GM12878 (cell line): Measurements from ENCODE around the gene DSTYK. TPM values are rescaled to one million over a fixed set of nuclear protein-coding genes. Genes with fewer than 3 reads are reported as not detected.

Source experiments
- ATAC-seq: fragments of 200-7000 bp; cut with Tn5 transposase; 3 replicates; pipeline ENCODE4 v1.9.1; 2020; ENCODE audit warnings: mild to moderate bottlenecking, moderate library complexity
- BruUV-seq: library from RNA; stranded (reverse); fragments of 400-500 nt; replicated peaks from 2 replicates; lab custom pipeline; 2021; lab: Mats Ljungman, UMichigan
- CTCF ChIA-PET: fragments of 300-600 bp; sonication (Branson Sonifier 250); formaldehyde crosslinking; extraction: SDS; loops from one replicate; lab custom pipeline; 2021; ENCODE audit warnings: inconsistent platforms; lab: Yijun Ruan, JAX
- POLR2A ChIA-PET: fragments of 350-600 bp; formaldehyde crosslinking; extraction: SDS; loops from one replicate; lab custom pipeline; 2021; ENCODE audit warnings: inconsistent platforms; lab: Charles Lee
- RAD21 ChIA-PET: fragments of 300-600 bp; sonication (Branson Sonifier 250); formaldehyde crosslinking; loops from one replicate; lab custom pipeline; 2023; ENCODE audit warnings: antibody characterized with exemption; ENCODE audit not compliant: unreplicated experiment; lab: Charles Lee
- SMC1A ChIA-PET: fragments of 300-600 bp; sonication (Branson Sonifier 250); formaldehyde crosslinking; loops from one replicate; lab custom pipeline; 2023; ENCODE audit not compliant: unreplicated experiment, uncharacterized antibody; lab: Charles Lee
- DNase-seq: peaks from one replicate; pipeline ENCODE4 v3.0.0-alpha.2; 2011; ENCODE audit warnings: low read depth, low spot score
- FAIRE-seq: peaks from 3 replicates; lab custom pipeline; 2011; peaks lifted over from hg19 to GRCh38; lab: Jason Lieb, UNC
- H2AFZ ChIP-seq: 2 replicates; pipeline ENCODE4 v1.6.0; 2011; ENCODE audit warnings: low read depth, low read length, control low read depth; ENCODE audit not compliant: control insufficient read depth
- H3K27ac ChIP-seq: 2 replicates; pipeline ENCODE4 v1.5.1; 2011; ENCODE audit warnings: control low read depth; ENCODE audit not compliant: control insufficient read depth, insufficient read depth
- H3K27me3 ChIP-seq, 2 experiments: replicated peaks in 1 of 2; 2 replicates each; pipeline versions ENCODE4 v1.6.0 to v1.6.1; 2011; ENCODE audit warnings: low read length in 1 of 2; ENCODE audit not compliant: control insufficient read depth in 2 of 2, insufficient read depth in 2 of 2
- H3K36me3 ChIP-seq, 2 experiments: 2 replicates each; pipeline ENCODE4 v1.5.1; 2011; ENCODE audit warnings: low read length in 1 of 2; ENCODE audit not compliant: control insufficient read depth in 2 of 2, insufficient read depth in 2 of 2
- H3K4me1 ChIP-seq: 2 replicates; pipeline ENCODE4 v1.6.1; 2011; ENCODE audit warnings: mild to moderate bottlenecking, low read length, moderate library complexity, mixed read lengths; ENCODE audit not compliant: control insufficient read depth, insufficient read depth
- H3K4me2 ChIP-seq: 2 replicates; pipeline ENCODE4 v1.6.0; 2011; ENCODE audit warnings: control low read depth; ENCODE audit not compliant: control insufficient read depth, insufficient read depth
- H3K4me3 ChIP-seq: fragments of 200-600 bp; sonication (generic); 2 replicates; pipeline ENCODE4 v1.5.1; 2016
- H3K79me2 ChIP-seq: 2 replicates; pipeline ENCODE4 v1.6.0; 2011; ENCODE audit warnings: low read length; ENCODE audit not compliant: control insufficient read depth, insufficient read depth
- H3K9ac ChIP-seq: 2 replicates; pipeline ENCODE4 v1.8.0; 2011; ENCODE audit warnings: low read length, control low read depth, mixed read lengths; ENCODE audit not compliant: control insufficient read depth, insufficient read depth
- H3K9me3 ChIP-seq: replicated peaks from 3 replicates; pipeline ENCODE4 v1.5.1; 2011; ENCODE audit warnings: mild to moderate bottlenecking, low read length; ENCODE audit not compliant: control insufficient read depth, insufficient read depth
- H4K20me1 ChIP-seq: 2 replicates; pipeline ENCODE4 v1.6.0; 2011; ENCODE audit not compliant: control insufficient read depth, insufficient read depth
- BMI1 ChIP-seq: fragments of 450-650 bp; IDR thresholded peaks from 2 replicates; pipeline ENCODE4 v1.6.1; 2016; ENCODE audit warnings: mild to moderate bottlenecking, moderate library complexity, borderline replicate concordance
- EED ChIP-seq: sonication (generic); IDR thresholded peaks from 2 replicates; pipeline ENCODE4 v1.6.1; 2016; ENCODE audit warnings: antibody characterized with exemption, low read depth
- ETV6 ChIP-seq, 2 experiments: fragments of 450-650 bp in 1 of 2; IDR thresholded peaks in 1 of 2; conservative IDR thresholded peaks in 1 of 2; 2 replicates each; pipeline ENCODE4 v1.6.1; 2014; ENCODE audit warnings: antibody characterized with exemption in 1 of 2, borderline replicate concordance in 1 of 2, low read depth in 1 of 2, mild to moderate bottlenecking in 1 of 2, moderate library complexity in 1 of 2
- RAD51 ChIP-seq: fragments of 450-650 bp; IDR thresholded peaks from 2 replicates; pipeline ENCODE4 v1.6.1; 2016; ENCODE audit warnings: moderate library complexity, mild to moderate bottlenecking, inconsistent platforms
- RELB ChIP-seq: fragments of 450-650 bp; IDR thresholded peaks from 2 replicates; pipeline ENCODE4 v1.6.1; 2017; ENCODE audit warnings: low read depth, mild to moderate bottlenecking, moderate library complexity
- SMAD5 ChIP-seq: IDR thresholded peaks from 2 replicates; pipeline ENCODE4 v1.6.1; 2016; ENCODE audit warnings: antibody characterized with exemption, low read depth
- SREBF1 ChIP-seq: IDR thresholded peaks from 2 replicates; pipeline ENCODE4 v1.6.1; 2012; ENCODE audit warnings: mild to moderate bottlenecking, low read length
- ZBED1 ChIP-seq: IDR thresholded peaks from 2 replicates; pipeline ENCODE4 v1.6.1; 2016; ENCODE audit warnings: borderline replicate concordance
- ZNF207 ChIP-seq: fragments of 450-650 bp; IDR thresholded peaks from 2 replicates; pipeline ENCODE4 v1.6.1; 2014; ENCODE audit warnings: antibody characterized with exemption, mild to moderate bottlenecking, borderline replicate concordance
- ZNF687 ChIP-seq: fragments of 450-650 bp; IDR thresholded peaks from 2 replicates; pipeline ENCODE4 v1.6.1; 2017; ENCODE audit warnings: mild to moderate bottlenecking, moderate library complexity
- WGBS: methylation state at CpG from one replicate; pipeline ENCODE4 v1.1.6; 2016; ENCODE audit warnings: low lambda C conversion rate; ENCODE audit not compliant: insufficient replicate concordance, insufficient coverage; ENCODE audit errors: missing lambda C conversion rate; 5-methylcytosine and 5-hydroxymethylcytosine counted together
- in situ Hi-C: fragments of 300-500 bp; cut with MboI; formaldehyde crosslinking; loops from 9 replicates; pipeline ENCODE4 v1.14.3; 2018; ENCODE audit warnings: mixed read lengths
- intact Hi-C: fragments of 100-400 bp; cut with micrococcal nuclease; formaldehyde crosslinking; loops from one replicate; pipeline ENCODE4 v1.14.2; 2022; ENCODE audit not compliant: unreplicated experiment
- polyA plus RNA-seq, 11 experiments: library from polyadenylated mRNA; depleted of rRNA in 4 of 11; unstranded in 6 of 11; stranded (reverse) in 5 of 11; fragments of >200 nt; fragmentation: Nextera tagmentation in 4 of 11; fragmentation: Illumina TruSeq in 1 of 11; extraction: Ambion mirVana in 4 of 11; extraction: Trizol in 1 of 11; gene quantifications; 1 replicate in 1 of 11; 2 replicates in 10 of 11; pipeline versions ENCODE4 v1.2.1 to v1.2.3, GENCODE V29; 2011 to 2016; ENCODE audit warnings: inconsistent platforms in 2 of 11, missing spikeins in 2 of 11, low read depth in 1 of 11
- total RNA-seq, 4 experiments: library from RNA; depleted of rRNA in 3 of 4; stranded (reverse); fragments of >200 nt in 3 of 4; fragmentation: Illumina TruSeq in 1 of 4; extraction: Trizol in 1 of 4; gene quantifications; 2 replicates each; pipeline versions ENCODE4 v1.2.1 to v1.2.3, GENCODE V29; 2013 to 2021
- TF ChIP-seq, protein P1 (sequence below): fragments of 450-650 bp; formaldehyde crosslinking; IDR thresholded peaks from 2 replicates; pipeline ENCODE4 v1.5.0; 2022; ENCODE audit warnings: mild to moderate bottlenecking, missing genetic modification characterization

The DSTYK gene
- total and polyA plus RNA-seq, 10 of the 15 experiments (the other 5 are each of a cell fraction or from before 2014, with no cell fraction given) = 2.7 to 5.5 (median 3.6) TPM

DNA sequence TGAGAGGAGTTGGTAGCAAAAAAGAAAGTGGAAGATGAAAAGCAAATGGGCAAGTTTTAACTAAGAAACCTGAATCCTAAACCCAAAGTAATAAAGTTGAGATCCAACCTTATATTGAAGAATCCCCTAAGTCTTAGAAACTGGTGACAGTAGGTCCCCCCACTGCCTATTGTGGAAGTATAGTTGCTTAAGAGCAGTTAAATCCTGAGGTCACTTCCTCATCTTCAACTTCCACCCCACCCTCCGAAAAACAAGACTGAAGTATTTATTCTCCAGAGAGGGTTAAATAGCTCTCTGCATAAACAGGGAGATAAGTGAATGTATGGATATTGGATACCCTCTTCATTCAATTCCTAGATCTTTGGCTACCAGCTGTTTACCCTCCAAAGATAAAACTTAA lies 3.3 kb upstream of the DSTYK start (continued):
- TF ChIP-seq, protein P1, sequence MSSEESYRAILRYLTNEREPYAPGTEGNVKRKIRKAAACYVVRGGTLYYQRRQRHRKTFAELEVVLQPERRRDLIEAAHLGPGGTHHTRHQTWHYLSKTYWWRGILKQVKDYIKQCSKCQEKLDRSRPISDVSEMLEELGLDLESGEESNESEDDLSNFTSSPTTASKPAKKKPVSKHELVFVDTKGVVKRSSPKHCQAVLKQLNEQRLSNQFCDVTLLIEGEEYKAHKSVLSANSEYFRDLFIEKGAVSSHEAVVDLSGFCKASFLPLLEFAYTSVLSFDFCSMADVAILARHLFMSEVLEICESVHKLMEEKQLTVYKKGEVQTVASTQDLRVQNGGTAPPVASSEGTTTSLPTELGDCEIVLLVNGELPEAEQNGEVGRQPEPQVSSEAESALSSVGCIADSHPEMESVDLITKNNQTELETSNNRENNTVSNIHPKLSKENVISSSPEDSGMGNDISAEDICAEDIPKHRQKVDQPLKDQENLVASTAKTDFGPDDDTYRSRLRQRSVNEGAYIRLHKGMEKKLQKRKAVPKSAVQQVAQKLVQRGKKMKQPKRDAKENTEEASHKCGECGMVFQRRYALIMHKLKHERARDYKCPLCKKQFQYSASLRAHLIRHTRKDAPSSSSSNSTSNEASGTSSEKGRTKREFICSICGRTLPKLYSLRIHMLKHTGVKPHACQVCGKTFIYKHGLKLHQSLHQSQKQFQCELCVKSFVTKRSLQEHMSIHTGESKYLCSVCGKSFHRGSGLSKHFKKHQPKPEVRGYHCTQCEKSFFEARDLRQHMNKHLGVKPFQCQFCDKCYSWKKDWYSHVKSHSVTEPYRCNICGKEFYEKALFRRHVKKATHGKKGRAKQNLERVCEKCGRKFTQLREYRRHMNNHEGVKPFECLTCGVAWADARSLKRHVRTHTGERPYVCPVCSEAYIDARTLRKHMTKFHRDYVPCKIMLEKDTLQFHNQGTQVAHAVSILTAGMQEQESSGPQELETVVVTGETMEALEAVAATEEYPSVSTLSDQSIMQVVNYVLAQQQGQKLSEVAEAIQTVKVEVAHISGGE (CRISPR knock-in tag) = no peak

- no TSS peak for BruUV-seq
- intact Hi-C loops (loop anchor here (5.0 kb wide), 1 partner anchor 90 kb away; the partner anchor contains the start of gene RBBP5), in situ Hi-C loops (no loop called here)
- TF ChIP-seq ETV6 (conservative IDR thresholded peaks at IDR 0.05 in 1 of 2, IDR thresholded peaks at IDR 0.05 in 1 of 2; ENCODE audit: borderline replicate concordance in 1 of 2, low read depth in 1 of 2) (peak in 1 of 2 experiments; percentile 12; a peak in 1 of 4 replicates), EED (0 out of 2 replicates have a peak, but pooled peaks have one; percentile 8), RAD51 (peak; percentile 40; the same call in 1 of the 2 replicates), SREBF1 (no peak), BMI1 (0 out of 2 replicates have a peak, but pooled peaks have one; percentile 11), SMAD5 (no peak), RELB (peak; percentile 12; the same call in 1 of the 2 replicates), ZNF207 (0 out of 2 replicates have a peak, but pooled peaks have one; percentile 0), ZNF687 (no peak), ZBED1 (no peak)
Observed at GRCh38 chr1:205211839-205212536, 486 bp upstream of the DSTYK start.

More at GRCh38 chr1:205211839-205212536, 486 bp upstream of the DSTYK start:
- FAIRE-seq (no peak), ATAC-seq (peak; percentile 63), DNase-seq (no peak)
- RAD21 ChIA-PET = interaction anchor here (2.4 kb wide), 1 partner anchor 17 kb away, joined by 12 read pairs; the partner anchor contains the start of gene TMCC2
- Histone ChIP-seq H3K27ac (peak overlapping the region; percentile 42), H3K79me2 (no peaks in the 10 kb centered on the region; the same call in 1 of the 2 replicates), H3K4me3 (peak overlapping the region; percentile 88), H2AFZ (peak overlapping the region; percentile 99), H3K27me3 (no peaks in the 10 kb centered on the region; a peak in 1 of 4 replicates), H3K36me3 (no peaks in the 10 kb centered on the region), H3K4me2 (peak overlapping the region; percentile 93), H3K4me1 (peaks cover 8% of the 10 kb centered on the region; the same call in 1 of the 2 replicates), H3K9me3 (no peaks in the 10 kb centered on the region), H3K9ac (peak overlapping the region; percentile 75; the same call in 1 of the 2 replicates), H4K20me1 (no peaks in the 10 kb centered on the region)
- CTCF ChIA-PET = interaction anchor here (1.3 kb wide), 1 partner anchor 51 kb away, joined by 3 read pairs; no protein-coding TSS in a partner anchor
- POLR2A ChIA-PET = interaction anchor here (1.1 kb wide), 1 partner anchor 23 kb away, joined by 3 read pairs; no protein-coding TSS in a partner anchor
- 7% methylated on average over 13 of the region's 13 CpGs for WGBS
- SMC1A ChIA-PET = interaction anchor here (2.2 kb wide), 1 partner anchor 44 kb away, joined by 11 read pairs; no protein-coding TSS in a partner anchor
